Vagina (tissue), 2 donors: Measurements from ENCODE around the gene LY86. TPM values are rescaled to one million over a fixed set of nuclear protein-coding genes. Genes with fewer than 3 reads are reported as not detected.

Experiments
- DNase-seq, 2 donors: peaks; one replicate each; pipeline ENCODE4 v3.0.0-alpha.2; 2017; ENCODE audit errors: extremely low spot score in 2 of 2
- H3K27ac ChIP-seq: fragments of 200-600 bp; sonication (generic); one replicate; pipeline ENCODE4 v1.5.1; 2019
- H3K27me3 ChIP-seq: fragments of 200-600 bp; sonication (generic); one replicate; pipeline ENCODE4 v1.5.1; 2019
- H3K36me3 ChIP-seq, 2 donors: fragments of 200-600 bp; sonication (generic); one replicate each; pipeline ENCODE4 v1.5.1; 2017 to 2019
- H3K4me1 ChIP-seq: fragments of 200-600 bp; sonication (generic); one replicate; pipeline ENCODE4 v1.5.1; 2019
- H3K4me3 ChIP-seq, 2 donors: fragments of 200-600 bp; sonication (generic); 1 replicate in 1 of 2; 2 replicates in 1 of 2; pipeline ENCODE4 v1.5.1; 2016 to 2019
- H3K9me3 ChIP-seq: fragments of 200-600 bp; sonication (generic); one replicate; pipeline ENCODE4 v1.5.1; 2019
- POLR2A ChIP-seq, 2 donors: fragments of 450-650 bp; IDR thresholded peaks; one replicate each; pipeline ENCODE4 v1.6.1; 2017; ENCODE audit warnings: antibody characterized with exemption in 2 of 2, mild to moderate bottlenecking in 2 of 2, moderate library complexity in 2 of 2
- POLR2AphosphoS5 ChIP-seq, 2 donors: sonication (generic); formaldehyde crosslinking; IDR thresholded peaks; one replicate each; pipeline ENCODE4 v1.9.0; 2017; ENCODE audit warnings: antibody characterized with exemption in 2 of 2, mild to moderate bottlenecking in 2 of 2, low read depth in 1 of 2; ENCODE audit not compliant: insufficient read depth in 1 of 2
- intact Hi-C: fragments of 100-400 bp; cut with DNase I; formaldehyde crosslinking; loops from one replicate; pipeline ENCODE4 v1.15.1; 2023
- total RNA-seq: library from RNA; depleted of rRNA; stranded (reverse); fragments of >200 nt; gene quantifications from one replicate; pipeline ENCODE4 v1.2.3, GENCODE V29; 2016
- TF ChIP-seq, protein P1 (sequence below), 3 experiments: fragments of 450-650 bp in 2 of 3; fragments of 200-600 bp in 1 of 3; sonication (generic) in 1 of 3; IDR thresholded peaks; one replicate each; pipeline ENCODE4 v1.5.1; 2017 to 2019; ENCODE audit warnings: antibody characterized with exemption in 3 of 3, mild to moderate bottlenecking in 2 of 3, moderate library complexity in 2 of 3

LY86 gene
- total RNA-seq, 1 donor from 2014 or later = 4.9 TPM

DNA sequence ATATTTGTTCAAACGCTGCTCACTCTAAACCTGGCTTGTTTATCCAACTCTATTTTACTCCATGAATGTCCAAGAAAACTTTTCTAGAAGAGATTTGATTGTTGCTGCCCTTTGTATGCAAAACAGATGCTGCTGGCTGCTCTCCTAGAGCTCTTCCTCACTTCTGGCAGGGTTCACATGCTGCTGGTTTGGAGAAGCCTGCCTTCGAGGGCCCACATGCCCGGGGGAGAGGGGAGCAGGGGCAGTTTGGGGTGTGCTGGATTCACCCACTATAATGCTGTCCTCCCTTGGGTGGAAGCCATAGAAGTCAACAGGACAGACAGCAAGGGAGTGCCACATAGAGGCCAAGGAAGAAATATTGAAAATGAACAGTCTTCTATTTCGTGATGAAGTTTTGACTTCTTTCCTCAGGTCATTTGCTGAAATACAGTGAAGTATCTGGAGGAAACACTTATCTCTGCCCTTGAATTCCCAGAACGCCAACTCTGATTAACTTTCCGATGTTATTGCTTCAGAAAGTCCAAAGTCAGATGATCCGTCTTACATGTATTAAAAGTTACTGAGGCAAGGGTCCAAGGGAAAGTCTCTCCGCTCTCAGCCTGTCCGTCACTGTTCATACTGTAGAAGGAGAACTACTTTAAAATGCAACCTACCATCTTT is 32.4 kb downstream of the LY86 start:
- no peaks in the 10 kb centered on the region for H3K9me3 ChIP-seq
- no peaks in the 10 kb centered on the region for H3K36me3 ChIP-seq
- intact Hi-C loops = no loop called here
- no peak for DNase-seq
- H3K27me3 ChIP-seq = no peaks in the 10 kb centered on the region
- TF ChIP-seq, protein P1, sequence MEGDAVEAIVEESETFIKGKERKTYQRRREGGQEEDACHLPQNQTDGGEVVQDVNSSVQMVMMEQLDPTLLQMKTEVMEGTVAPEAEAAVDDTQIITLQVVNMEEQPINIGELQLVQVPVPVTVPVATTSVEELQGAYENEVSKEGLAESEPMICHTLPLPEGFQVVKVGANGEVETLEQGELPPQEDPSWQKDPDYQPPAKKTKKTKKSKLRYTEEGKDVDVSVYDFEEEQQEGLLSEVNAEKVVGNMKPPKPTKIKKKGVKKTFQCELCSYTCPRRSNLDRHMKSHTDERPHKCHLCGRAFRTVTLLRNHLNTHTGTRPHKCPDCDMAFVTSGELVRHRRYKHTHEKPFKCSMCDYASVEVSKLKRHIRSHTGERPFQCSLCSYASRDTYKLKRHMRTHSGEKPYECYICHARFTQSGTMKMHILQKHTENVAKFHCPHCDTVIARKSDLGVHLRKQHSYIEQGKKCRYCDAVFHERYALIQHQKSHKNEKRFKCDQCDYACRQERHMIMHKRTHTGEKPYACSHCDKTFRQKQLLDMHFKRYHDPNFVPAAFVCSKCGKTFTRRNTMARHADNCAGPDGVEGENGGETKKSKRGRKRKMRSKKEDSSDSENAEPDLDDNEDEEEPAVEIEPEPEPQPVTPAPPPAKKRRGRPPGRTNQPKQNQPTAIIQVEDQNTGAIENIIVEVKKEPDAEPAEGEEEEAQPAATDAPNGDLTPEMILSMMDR (IDR thresholded peaks at IDR 0.05) = no peak
- TF ChIP-seq POLR2AphosphoS5 (IDR thresholded peaks at IDR 0.05; ENCODE audit: insufficient read depth in 1 of 2, low read depth in 1 of 2) (no peak), POLR2A (IDR thresholded peaks at IDR 0.05) (no peak)
- H3K4me3 ChIP-seq = no peak overlapping the region
- peaks cover 8% of the 10 kb centered on the region for H3K4me1 ChIP-seq
- H3K27ac ChIP-seq = no peak overlapping the region

DNA sequence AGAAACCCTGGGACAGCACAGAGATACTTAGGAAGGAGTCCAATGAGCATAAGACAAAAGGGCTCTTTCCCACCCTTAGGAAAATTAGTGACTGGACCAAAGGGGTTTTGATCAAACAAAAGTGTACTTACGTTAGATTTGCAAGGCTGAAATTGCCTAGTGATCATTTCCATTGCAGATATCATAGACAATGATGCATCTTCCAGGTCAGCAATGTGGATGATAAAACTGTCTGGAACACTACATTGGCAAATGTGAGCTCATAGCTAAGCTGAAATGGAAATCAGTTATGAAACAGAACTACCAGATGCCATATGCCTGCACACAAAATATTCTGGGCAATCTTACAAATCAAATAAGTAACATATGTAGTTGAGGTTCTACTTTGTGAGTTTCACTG is 34.0 kb downstream of the LY86 start:
- no peak for DNase-seq
- Histone ChIP-seq H3K9me3 (no peaks in the 10 kb centered on the region), H3K27me3 (no peaks in the 10 kb centered on the region), H3K4me1 (peaks cover 8% of the 10 kb centered on the region), H3K27ac (no peak overlapping the region), H3K36me3 (no peaks in the 10 kb centered on the region), H3K4me3 (no peak overlapping the region)
- TF ChIP-seq, protein P1 (IDR thresholded peaks at IDR 0.05) = no peak
- TF ChIP-seq POLR2A (IDR thresholded peaks at IDR 0.05) (no peak), POLR2AphosphoS5 (IDR thresholded peaks at IDR 0.05; ENCODE audit: insufficient read depth in 1 of 2, low read depth in 1 of 2) (no peak)
- intact Hi-C loops = no loop called here

DNA sequence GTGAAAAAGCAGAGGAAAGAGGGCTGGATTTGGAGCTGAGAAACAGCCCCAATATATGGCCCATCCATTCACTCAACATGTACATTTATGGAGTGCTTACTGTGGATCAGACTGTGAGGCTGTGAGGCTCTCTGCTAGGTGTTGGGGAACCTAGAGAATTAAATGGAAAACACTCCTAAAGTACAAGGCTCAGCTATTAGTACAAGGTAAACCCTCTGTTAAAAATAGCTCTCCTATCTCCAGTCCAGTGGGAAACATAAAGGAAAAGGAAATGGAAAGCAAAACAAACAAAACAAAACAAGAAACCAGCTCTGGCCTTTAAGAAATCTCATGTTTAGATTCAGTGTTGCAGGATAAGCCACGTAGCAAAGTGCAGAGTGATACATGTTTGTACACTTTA is 35.0 kb downstream of the LY86 start:
- Histone ChIP-seq H3K27me3 (no peaks in the 10 kb centered on the region), H3K27ac (no peak overlapping the region), H3K36me3 (no peaks in the 10 kb centered on the region), H3K4me3 (no peak overlapping the region), H3K9me3 (no peaks in the 10 kb centered on the region), H3K4me1 (peaks cover 8% of the 10 kb centered on the region)
- DNase-seq = no peak
- TF ChIP-seq POLR2AphosphoS5 (IDR thresholded peaks at IDR 0.05; ENCODE audit: insufficient read depth in 1 of 2, low read depth in 1 of 2) (no peak), POLR2A (IDR thresholded peaks at IDR 0.05) (no peak)
- TF ChIP-seq, protein P1 (IDR thresholded peaks at IDR 0.05) = no peak
- intact Hi-C loops = no loop called here

DNA sequence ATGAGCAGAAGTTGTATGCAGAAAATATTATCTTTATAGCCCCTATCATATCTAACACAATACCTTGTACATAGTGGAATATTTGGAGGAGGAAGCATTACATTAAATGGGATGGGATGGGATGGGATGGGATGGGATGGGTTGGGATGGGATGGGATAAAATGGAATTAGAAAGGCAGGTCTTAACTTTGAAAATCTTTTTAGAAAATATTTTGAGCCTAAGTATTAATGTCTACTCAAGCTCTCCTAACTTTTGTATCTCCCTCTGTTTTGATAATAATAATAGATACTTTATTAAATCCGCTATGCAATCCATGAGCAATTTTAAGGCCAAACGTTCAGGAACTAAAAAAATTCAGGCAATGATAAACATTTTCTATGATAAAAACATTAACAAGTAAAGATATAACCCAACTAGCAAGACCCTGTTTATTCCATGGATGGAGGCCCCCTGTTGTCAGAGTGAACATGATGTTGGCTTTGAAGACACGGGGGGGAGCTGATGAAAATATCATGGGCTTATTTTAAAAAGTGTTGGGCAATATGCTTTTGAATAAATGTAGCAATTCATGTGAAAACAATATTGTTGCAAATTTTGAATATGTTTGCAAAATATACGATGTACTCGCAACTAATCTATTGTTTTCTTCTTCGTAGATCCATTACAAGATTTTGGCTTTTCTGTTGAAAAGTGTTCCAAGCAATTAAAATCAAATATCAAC is 35.9 kb downstream of the LY86 start:
- intact Hi-C loops = no loop called here
- peaks cover 8% of the 10 kb centered on the region for H3K4me1 ChIP-seq
- no peaks in the 10 kb centered on the region for H3K9me3 ChIP-seq
- no peaks in the 10 kb centered on the region for H3K27me3 ChIP-seq
- no peak overlapping the region for H3K27ac ChIP-seq
- DNase-seq = no peak
- no peak overlapping the region for H3K4me3 ChIP-seq
- no peaks in the 10 kb centered on the region for H3K36me3 ChIP-seq
- TF ChIP-seq POLR2A (IDR thresholded peaks at IDR 0.05) = no peak
- no peak for TF ChIP-seq POLR2AphosphoS5 (IDR thresholded peaks at IDR 0.05; ENCODE audit: insufficient read depth in 1 of 2, low read depth in 1 of 2)
- TF ChIP-seq, protein P1 (IDR thresholded peaks at IDR 0.05) = no peak

DNA sequence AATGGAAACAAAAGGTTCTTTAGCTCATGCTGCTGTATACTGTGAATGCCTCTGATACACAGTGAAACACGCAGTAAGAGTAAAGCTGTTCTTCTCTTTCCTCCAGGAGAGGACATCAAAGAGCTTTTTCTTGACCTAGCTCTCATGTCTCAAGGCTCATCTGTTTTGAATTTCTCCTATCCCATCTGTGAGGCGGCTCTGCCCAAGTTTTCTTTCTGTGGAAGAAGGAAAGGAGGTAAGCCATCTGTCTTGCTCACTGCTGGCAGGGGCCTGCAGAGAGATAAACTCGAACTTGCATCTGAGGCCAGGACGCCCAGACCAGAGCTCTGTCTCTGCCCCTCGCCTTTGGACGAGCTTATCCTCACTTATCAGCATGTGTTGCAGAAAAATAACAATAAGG is 37.7 kb downstream of the LY86 start:
- Histone ChIP-seq H3K27ac (no peak overlapping the region), H3K9me3 (no peaks in the 10 kb centered on the region), H3K27me3 (no peaks in the 10 kb centered on the region)

More for the DNA sequence above, 37.7 kb downstream of the LY86 start:
- TF ChIP-seq, protein P1 (IDR thresholded peaks at IDR 0.05) = no peak
- TF ChIP-seq POLR2A (IDR thresholded peaks at IDR 0.05) (no peak), POLR2AphosphoS5 (IDR thresholded peaks at IDR 0.05; ENCODE audit: insufficient read depth in 1 of 2, low read depth in 1 of 2) (no peak)
- intact Hi-C loops = no loop called here
- Histone ChIP-seq H3K4me3 (no peak overlapping the region), H3K4me1 (no peaks in the 10 kb centered on the region), H3K36me3 (no peaks in the 10 kb centered on the region)
- DNase-seq = no peak
